ENCODE data around the gene THRAP3.
"Not testable (repeated sequence)": the region's sequence is repeated elsewhere in the genome, so short reads cannot be mapped to it uniquely, and the experiment has no call there.

The THRAP3 gene

DNA sequence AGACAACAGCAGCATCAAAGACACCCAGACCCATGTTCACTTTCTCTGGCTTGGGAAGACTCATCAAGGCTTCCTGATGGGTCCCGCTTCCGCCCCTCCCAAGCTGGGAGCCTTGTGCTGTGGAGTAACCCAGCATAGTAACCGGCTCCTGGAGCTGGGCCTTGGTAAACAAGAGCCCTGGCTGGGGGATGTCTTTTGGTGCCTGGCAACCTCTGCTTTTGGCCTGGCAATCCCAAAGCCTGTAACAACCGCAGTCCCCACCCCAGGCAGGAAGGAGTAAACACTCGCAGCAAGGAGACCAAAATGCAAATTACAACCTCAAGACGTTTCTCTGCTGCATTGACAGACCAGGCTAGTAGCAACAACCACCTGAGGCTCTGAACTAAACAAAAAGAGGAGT lies 16.9 kb upstream of the THRAP3 start:
- peak; percentile 45 for DNase-seq (ENCODE audit: low read depth)

DNA sequence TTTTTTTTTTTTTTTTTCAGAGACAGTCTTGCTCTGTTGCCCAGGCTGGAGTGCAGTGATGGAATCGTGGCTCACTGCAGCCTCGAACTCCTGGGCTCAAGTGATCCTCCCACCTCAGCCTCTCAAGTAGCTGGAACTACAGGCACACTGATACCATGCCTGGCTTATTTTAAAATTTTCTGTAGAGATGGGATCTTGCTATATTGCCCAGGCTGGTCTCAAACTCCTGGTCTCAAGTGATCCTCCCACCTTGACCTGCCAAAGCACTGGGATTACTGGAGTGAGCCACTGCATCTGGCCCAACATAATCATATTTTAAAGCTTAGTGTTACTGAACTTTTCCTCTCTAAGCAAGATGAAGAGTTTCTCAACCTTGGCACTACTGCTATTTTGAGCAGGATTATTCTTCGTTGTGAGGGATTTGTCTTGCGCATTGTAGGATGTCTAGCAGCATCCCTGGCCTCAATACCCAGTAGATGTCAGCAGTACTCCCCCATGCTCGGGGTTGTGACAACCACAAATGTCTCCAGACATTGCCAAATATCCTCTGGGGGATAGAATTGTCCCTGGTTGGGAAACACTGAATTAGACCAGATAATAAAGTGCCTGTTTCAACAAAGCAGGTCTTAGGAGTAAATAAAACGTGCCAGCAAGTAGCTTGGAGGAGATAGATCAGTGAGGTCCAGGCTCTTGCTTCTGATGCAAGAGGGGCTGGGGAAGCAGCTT lies 15.1 kb upstream of the THRAP3 start:
- DNase-seq (ENCODE audit: low read depth), result no peak

DNA sequence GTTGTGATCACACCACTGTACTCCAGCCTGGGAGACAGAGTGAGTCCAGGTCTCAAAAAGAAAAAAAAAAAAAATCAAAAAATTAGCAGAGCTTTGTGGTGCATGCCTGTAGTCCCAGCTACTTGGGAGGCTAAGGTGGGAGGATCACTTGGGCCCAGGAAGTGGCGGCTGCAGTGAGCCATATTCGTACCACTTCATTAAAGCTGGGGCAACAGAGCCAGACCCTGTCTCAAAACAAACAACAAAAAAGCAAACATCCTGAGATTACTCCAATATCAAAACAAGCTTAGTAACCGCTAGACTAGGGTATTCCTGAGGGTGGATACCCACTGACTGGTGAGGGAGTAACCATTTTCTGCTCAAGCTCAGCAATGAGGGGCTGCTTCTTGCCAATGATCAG lies 12.9 kb upstream of the THRAP3 start:
- DNase-seq (ENCODE audit: low read depth), result no peak

DNA sequence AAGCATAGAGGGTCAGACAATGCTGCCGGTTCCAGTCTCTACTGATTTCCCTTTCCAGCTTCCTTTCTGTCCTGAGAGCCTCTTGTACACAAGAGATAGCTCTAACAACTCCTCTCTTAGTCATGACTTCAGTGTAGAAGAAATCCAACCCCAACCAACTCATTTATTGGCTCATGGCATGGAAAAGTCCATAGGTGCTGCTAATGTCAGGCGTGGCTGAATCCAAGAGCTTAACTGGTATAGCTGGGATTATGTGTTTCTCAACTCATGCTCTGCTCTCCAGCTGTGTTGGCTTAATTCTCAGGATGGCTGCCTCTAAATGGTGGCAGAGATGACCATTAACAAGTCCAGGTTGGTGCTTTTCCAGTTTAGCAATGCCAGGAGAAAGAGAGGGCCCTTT lies 12.4 kb upstream of the THRAP3 start:
- DNase-seq (ENCODE audit: low read depth), result no peak

DNA sequence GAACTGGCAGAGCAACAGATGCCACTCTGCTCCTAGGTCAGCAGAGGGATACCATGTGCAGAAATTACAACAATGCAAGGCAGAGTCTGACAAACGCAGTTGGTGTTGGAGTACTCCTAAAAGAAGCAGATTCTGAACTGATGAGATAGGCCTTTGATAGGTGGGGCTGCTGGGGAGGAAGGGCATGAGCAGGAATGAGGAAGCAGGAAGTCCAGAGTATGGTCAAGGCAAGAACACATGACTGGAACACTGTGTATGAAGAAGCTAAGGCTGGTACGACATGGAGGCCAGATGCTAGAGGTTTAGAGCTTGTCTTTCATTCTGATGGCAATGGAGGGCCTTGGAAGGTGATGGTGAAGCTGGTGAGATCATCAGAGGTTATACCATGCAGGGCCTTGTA lies 11.5 kb upstream of the THRAP3 start:
- peak; percentile 51 for DNase-seq (ENCODE audit: low read depth)

DNA sequence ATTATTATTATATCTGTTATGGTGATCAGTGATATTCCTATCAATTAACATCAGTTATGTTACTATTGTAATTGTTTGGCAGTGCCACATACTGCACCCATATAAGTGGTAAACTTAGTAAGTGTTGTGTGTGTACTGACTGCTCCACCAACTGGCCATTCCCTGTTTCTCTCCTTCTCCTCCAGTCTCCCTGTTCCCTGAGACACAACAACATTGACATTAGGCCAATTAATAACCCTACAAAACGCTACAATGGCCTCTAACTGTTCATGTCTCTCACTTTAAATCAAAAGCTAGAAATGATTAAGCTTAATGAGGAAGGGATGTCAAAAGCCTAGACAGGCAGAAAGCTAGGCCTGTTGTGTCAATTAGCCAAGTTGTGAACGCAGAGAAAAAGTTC lies 6.6 kb upstream of the THRAP3 start:
- DNase-seq (ENCODE audit: low read depth), result peak; percentile 57

DNA sequence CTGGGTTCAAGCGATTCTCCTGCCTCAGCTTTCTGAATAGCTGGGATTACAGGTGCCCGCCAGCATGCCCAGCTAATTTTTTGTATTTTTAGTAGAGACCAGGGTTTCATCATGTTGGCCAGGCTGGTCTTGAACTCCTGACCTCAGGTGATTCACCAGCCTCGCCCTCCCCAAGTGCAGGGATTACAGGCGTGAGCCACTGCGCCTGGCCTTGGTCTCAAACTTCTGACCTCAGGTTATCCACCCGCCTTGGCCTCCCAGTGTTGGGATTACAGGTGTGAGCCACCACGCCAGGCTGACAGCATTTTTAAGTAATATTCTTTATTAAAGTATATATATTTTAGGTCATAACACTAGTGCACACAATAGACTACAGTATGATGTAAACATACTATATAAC lies 2.3 kb upstream of the THRAP3 start:
- not testable (repeated sequence) for DNase-seq (ENCODE audit: low read depth)

DNA sequence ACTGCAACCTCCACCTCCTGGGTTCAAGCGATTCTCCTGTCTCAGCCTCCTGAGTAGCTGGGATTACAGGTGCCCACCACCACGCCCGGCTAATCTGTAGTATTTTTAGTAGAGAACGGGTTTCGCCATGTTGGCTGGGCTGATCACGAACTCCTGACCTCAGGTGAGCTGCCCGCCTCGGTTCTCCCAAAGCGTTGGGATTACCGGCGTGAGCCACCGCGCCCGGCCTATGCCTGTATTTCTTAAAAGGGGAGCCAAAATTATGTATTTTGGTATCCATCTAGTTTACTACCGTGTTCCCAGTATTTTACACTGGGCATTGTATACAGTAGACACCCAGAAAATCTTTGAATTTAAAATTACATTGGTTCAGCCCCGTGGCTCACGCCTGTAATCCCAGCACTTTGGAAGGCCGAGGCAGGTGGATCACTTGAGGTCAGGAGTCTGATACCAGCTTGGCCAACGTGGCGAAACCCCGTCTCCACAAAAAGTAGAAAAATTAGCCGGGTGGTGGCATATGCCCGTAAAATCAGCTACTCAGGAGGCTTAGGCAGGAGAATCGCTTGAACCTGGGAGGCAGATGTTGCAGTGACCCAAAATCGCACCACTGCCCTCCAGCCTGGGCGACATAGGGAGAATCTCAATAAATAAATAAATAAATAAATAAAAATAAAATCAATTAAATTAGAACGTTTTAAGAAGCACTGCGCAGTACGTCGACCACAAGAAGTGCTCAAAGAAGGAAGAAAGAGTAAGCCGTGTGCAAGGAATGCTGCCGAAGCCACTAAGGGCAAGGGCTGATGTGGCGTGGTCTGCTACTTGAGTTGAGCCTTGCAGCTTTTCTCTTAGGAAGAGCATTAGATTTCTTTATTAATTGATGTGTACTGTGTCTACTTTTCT lies 1.5 kb upstream of the THRAP3 start:
- no peak for DNase-seq (ENCODE audit: low read depth)

DNA sequence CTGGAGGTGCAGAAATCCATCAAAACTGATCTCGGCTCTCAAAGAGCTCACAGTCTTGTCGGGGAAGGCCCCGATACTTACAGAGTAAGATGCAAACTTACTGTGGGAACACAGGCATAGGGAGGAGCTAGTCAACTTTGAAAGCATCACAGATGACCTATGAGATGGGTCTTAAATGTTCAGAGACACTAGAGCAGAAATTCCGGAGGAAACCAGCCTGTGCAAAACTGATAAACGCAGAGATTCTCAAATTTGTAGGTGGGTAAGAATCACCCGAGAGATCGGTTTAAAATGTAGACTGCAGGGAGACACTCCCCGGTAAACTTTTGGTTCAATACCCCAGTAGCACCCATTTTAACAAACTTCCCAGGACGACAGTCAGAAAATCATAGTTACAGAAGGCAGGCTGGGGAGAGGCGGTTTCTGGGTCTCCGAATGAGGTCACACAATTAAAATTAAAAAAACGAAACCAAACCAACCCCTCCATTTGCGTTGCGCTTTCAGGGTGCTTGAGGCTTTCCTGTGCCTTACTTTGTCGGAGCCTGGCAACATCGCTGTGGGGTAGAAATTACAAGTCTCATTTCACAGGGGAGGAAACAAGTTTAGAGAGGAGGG lies 755 bp upstream of the THRAP3 start:
- DNase-seq (ENCODE audit: low read depth), result peak; percentile 68

DNA sequence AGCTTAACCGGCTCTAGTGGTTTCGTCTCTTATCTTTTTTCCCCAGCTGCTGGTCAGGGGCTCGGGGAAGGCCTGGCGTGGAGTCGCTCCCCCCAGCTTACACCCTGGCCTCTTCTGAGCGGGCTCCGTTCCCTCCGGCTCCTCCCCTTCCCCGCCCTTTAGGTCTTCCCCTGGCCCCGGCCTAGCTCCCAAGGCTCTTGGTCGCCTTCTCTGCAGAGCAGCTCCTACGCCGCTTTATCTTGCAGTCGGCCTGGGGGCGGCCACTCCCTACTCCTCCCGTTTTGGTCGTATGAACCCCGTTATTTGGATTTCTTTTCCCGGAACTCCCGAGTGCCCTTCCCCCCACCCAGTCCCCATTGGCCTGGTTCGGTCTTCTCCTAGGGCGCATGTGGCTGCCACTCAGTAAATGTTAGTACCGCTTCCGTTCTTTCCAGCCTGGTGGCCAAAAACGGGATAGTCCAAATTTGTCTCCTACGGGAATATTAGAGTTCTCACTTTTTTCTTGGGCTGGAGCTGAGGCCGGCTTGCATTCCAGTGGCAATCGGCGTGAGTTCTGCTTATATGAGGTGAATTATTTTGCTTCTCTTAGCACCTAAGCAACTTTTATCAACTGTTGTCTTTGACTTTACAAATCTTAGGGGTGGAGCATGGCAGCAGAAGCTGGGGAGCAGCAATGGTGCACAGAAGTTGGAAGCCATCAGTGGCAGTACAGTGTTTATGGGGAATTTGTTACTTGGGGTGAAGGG lies 467 bp downstream of the THRAP3 start:
- DNase-seq (ENCODE audit: low read depth), result peak; percentile 94

DNA sequence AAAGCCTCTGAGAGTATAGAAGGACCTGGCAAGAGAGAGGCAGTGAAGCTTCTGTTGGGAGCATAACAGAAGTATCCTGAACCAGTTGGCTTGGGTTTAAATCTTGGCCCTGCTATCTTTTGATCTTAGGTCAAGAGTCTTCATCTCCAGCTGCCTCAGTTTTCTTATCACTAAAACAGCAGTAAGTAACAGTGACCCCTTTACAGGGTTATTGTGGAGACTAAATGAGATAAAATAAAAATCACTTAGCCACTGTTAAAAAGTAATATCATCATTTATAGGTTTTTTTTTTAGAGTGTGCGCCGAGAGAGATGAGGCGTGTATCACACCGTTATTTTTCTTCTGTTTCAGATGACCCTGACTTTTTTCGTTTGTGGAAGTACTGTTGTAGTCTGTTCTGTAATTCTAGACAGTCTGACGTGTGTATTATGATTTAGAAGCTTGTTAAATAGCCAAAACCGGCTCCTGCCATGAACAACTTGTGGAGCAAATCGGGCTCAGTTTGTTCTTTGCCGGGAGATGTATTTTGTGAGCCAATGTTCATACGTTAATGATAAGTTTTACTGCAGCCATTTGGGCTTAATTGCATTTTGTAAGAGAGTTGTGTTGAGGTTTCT lies 1.1 kb downstream of the THRAP3 start:
- no peak for DNase-seq (ENCODE audit: low read depth)

DNA sequence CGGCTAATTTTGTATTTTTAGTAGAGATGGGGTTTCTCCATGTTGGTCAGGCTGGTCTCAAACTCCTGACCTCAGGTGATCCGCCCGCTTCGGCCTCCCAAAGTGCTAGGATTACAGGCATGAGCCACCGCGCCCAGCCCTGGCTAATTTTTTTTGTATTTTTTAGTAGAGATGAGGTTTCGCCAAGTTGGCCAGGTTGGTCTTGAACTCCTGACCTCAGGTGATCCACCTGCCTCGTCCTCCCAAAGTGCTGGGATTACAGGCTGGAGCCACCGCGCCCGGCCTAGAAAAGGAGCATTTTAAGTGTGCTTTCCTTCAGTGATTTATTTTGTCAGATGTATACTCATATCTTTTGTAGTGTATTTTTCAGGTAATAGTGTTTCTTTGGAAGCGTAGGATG lies 6.0 kb downstream of the THRAP3 start:
- not testable (repeated sequence) for DNase-seq (ENCODE audit: low read depth)

DNA sequence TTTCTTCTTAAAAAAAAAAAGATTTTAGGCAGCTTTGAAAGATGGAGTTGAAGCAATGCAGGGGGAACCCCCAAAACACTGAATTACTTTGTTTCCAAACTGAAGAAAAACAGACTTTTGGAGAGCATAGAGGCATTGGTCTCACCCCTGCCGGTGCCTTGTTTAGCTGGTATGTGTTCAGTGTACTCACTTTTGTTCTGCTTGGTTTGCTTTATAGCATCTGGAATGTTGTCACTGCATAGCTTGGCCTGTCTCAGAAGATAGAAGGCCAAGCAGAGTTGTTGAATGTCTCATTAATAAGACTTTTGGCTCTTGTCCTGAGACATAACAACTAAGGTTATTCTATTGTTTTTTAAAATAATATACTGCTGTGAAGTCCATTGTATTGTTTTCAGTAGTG lies 6.9 kb downstream of the THRAP3 start:
- DNase-seq (ENCODE audit: low read depth), result no peak

DNA sequence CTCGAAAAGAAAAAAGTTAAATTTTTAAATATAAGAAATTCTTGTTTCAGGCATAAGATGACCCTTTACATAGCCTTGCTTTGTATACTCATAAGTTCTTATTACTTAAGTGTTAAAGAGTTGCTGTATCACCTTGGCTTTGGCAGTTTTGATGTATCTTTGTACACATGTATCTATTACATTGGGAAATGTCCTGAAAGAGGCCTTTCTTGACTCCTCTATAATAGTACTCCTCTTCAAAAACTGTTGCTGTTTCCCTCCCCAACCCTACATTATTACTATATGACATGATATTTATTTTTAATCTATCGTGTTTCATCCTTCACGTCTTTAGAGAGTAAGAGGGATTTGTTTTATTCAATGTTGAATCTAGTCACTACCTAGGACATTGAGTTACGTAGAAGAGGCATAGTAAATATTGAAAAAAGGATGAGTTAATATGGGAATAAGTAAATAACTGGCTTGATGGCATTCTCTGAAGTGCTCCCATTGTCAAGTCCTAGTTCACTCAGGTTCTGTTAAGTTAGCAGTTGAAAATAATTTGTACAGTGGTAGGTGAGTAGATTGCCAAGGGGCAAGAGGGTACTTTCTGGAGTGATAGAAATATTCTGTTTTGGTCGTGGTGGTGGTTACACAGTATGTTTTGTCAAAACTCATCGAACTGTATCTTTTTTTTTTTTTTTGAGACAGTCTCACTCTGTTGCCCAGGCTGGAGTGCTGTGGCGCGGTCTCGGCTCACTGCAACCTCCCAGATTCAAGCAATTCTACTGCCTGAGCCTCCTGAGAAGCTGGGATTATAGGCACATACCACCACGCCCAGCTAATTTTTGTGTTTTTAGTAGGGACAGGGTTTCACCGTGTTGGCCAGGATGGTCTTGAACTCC lies 8.2 kb downstream of the THRAP3 start:
- DNase-seq (ENCODE audit: low read depth), result no peak

DNA sequence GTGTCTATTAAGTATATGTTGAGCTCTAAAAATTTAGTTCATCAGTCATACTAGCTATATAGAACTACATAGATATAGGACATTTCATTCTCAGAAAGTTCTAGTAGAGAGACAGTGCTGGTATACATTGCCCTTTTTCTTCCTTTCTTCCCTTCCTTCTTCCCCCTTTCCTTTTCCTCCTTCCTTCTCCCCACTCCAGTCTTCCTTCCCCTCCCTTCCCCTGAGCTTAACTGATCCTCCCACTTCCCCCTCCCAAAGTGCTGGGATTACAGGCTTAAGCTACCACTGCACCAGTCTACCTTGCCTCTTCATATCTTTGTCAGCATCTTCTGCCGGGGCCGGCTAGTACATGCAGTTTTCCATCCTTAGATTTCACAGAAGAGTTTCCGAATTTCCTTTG lies 12.1 kb downstream of the THRAP3 start:
- DNase-seq (ENCODE audit: low read depth), result no peak

DNA sequence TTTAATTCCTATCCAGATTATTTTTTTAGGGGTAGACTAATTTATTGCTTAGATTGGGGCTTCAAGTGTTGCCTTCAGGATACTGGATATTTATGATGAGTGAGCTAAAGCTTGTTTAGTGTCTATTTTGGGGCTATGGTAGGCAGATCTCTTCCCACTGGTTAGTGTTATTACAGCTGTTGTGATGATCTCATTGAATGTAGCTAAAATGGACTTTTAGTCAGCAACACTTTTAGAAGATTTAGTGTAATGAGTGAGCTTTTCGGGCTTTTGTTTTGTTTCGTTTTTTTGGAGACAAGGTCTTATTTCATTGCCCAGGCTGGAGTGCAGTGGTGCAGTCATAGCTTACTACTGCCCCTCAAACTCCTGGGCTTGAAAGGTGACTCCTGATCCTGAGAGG lies 14.2 kb downstream of the THRAP3 start:
- peak; percentile 52 for DNase-seq (ENCODE audit: low read depth)

DNA sequence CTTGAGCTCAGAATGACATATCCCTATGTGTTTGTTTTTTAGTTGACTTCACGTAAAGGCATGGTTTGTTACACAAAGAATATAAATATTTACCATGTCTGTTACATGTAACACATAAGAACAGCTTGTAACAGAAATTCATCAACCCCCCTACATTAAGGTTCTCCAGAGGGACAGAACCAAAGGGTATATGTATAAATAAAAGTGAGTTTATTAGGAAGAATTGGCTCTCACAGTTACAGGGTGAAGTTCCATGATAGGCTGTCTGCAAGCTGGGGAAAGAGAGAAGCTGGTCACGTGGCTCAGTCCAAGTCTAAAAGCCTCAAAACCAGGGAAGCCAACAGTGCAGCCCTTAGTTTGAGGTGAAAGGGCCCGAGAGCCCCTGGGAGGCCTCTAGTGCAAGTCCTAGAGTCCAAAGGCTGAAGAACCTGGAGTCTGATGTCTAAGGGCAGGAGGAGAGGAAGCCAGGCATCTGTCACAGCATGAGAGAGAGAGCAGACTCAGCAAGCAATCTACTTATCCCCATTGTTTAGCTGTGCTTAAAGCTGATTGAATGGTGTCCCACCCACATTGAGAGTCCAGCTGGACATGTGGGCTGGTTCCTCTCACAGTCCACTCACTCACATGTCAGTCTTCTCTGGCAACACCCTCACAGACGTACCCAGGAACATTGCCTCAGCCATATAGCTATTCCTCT lies 15.8 kb downstream of the THRAP3 start:
- no peak for DNase-seq (ENCODE audit: low read depth)

DNA sequence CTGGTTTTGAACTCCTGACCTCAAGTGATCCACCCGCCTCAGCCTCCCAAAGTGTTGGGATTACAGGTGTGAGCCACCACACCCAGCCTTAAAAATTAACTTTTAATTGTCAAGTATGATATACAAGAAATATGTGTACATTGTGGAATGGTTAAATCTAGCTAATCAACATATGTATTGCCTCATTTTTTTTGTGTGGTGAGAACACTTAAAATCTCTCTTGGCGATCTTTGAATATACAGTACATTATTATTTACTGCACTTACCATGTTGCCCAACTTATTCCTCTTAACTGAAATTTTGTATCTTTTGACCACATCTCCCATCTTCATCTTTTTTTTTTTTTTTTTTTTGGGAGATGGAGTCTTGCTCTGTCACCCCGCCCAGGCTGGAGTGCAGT lies 23.3 kb downstream of the THRAP3 start:
- DNase-seq (ENCODE audit: low read depth), result no peak

DNA sequence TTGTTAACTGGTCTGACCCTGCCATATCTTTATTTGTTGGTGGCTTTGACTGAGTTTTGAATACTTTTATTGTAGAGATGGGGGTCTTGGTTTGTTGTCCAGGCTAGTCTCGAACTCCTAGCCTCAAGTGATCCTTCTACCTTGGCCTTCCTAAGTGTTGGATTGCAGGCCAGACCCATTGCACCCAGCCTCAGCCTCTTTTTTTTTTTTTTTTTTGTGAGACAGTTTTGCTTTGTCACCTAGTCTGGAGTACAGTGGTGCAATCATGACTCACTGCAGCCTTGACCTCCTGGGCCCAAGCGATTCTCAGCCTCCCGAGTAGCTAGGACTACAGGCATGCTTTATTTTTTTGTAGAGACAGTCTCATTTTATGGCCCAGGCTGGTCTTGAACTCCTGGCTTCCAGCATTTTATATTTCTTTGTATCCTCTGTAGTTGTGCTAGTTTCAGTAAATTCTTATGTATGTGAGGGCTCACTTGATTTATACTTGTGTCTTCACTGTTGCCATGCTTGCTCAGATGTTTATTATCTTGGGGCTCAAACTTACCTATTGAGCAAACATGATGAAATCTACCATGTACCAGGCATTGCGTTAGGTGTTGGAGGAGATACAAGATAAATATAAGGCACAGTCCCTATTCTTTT lies 24.1 kb downstream of the THRAP3 start:
- DNase-seq (ENCODE audit: low read depth), result peak; percentile 95

All from EH (cell line).